SK-N-SH (cell line): ENCODE results near the gene SERPINH1.

ENCODE experiments used
- EP300 ChIP-seq, 2 experiments: IDR thresholded peaks; 2 replicates each; pipeline versions ENCODE4 v1.4.0 to v1.6.1; 2012; ENCODE audit warnings: borderline replicate concordance in 1 of 2, low read depth in 1 of 2, low read length in 1 of 2
- EZH2phosphoT487 ChIP-seq: fragments of 200-600 bp; sonication (generic); IDR thresholded peaks from 2 replicates; pipeline ENCODE4 v1.6.1; 2017; ENCODE audit warnings: low read depth, mixed run types, mild to moderate bottlenecking, antibody characterized with exemption, moderate library complexity, borderline replicate concordance
- MXI1 ChIP-seq: IDR thresholded peaks from 2 replicates; pipeline ENCODE4 v1.6.1; 2012; ENCODE audit warnings: mild to moderate bottlenecking, low read depth, low read length, improper control_type of control experiment
- POLR2AphosphoS5 ChIP-seq: IDR thresholded peaks from 2 replicates; pipeline ENCODE4 v1.6.1; 2012; ENCODE audit warnings: low read depth, low read length
- RAD21 ChIP-seq: IDR thresholded peaks from 2 replicates; pipeline ENCODE4 v1.6.1; 2012; ENCODE audit warnings: mild to moderate bottlenecking, low read length
- RXRA ChIP-seq: IDR thresholded peaks from 2 replicates; pipeline ENCODE4 v1.4.0; 2012; ENCODE audit warnings: low read depth, mild to moderate bottlenecking, borderline replicate concordance
- SMC3 ChIP-seq: IDR thresholded peaks from 2 replicates; pipeline ENCODE4 v1.6.1; 2012; ENCODE audit warnings: low read depth, low read length, improper control_type of control experiment
- TAF1 ChIP-seq: IDR thresholded peaks from 2 replicates; pipeline ENCODE4 v1.6.1; 2012; ENCODE audit warnings: low read depth, mild to moderate bottlenecking, low read length, moderate library complexity, borderline replicate concordance
- TEAD4 ChIP-seq: IDR thresholded peaks from 2 replicates; pipeline ENCODE4 v1.4.0; 2012; ENCODE audit warnings: mild to moderate bottlenecking, borderline replicate concordance; ENCODE audit not compliant: insufficient read depth
- TF ChIP-seq, protein P1 (sequence below): fragments of 200-600 bp; sonication (generic); IDR thresholded peaks from 2 replicates; pipeline ENCODE4 v1.6.1; 2017; ENCODE audit warnings: antibody characterized with exemption, mild to moderate bottlenecking, moderate library complexity
- TF ChIP-seq, protein P2 (sequence below): IDR thresholded peaks from 2 replicates; pipeline ENCODE4 v1.4.0; 2012; ENCODE audit warnings: low read depth

DNA sequence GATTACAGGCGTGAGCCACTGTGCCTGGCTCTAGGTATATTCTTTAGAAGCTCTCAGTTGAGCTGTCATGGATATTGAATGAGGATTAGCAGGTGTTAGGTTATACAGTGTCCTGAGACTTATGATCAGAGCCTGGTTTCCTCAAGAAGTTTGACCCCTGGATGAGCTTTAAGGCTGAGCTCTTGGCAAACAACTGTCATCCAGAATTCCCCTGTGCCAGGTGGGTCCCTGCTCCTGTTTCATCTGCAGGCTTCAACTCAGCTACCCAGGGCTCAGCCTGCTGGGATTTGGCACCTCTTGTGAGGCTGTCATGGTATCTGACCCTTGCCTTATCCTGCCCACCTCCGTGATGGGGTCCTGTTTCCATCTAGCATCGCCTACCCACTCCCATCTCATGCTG is 24.3 kb downstream of the SERPINH1 start:
- TF ChIP-seq, protein P1, sequence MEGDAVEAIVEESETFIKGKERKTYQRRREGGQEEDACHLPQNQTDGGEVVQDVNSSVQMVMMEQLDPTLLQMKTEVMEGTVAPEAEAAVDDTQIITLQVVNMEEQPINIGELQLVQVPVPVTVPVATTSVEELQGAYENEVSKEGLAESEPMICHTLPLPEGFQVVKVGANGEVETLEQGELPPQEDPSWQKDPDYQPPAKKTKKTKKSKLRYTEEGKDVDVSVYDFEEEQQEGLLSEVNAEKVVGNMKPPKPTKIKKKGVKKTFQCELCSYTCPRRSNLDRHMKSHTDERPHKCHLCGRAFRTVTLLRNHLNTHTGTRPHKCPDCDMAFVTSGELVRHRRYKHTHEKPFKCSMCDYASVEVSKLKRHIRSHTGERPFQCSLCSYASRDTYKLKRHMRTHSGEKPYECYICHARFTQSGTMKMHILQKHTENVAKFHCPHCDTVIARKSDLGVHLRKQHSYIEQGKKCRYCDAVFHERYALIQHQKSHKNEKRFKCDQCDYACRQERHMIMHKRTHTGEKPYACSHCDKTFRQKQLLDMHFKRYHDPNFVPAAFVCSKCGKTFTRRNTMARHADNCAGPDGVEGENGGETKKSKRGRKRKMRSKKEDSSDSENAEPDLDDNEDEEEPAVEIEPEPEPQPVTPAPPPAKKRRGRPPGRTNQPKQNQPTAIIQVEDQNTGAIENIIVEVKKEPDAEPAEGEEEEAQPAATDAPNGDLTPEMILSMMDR: no peak
- TF ChIP-seq EZH2phosphoT487 (no peak), RXRA (no peak), TEAD4 (no peak), SMC3 (no peak), POLR2AphosphoS5 (no peak), RAD21 (no peak), TAF1 (no peak), MXI1 (no peak), EP300 (IDR thresholded peaks at IDR 0.05; ENCODE audit: borderline replicate concordance in 1 of 2, low read depth in 1 of 2, low read length in 1 of 2) (no peak)
- TF ChIP-seq, protein P2, sequence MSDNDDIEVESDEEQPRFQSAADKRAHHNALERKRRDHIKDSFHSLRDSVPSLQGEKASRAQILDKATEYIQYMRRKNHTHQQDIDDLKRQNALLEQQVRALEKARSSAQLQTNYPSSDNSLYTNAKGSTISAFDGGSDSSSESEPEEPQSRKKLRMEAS: no peak
